ENCODE data around the gene USP37. TPM values are rescaled to one million over a fixed set of nuclear protein-coding genes. Genes with fewer than 3 reads are reported as not detected.

USP37 gene
- total RNA-seq, 1 donor from 2014 or later, result 23.3 TPM

GRCh38 chr2:218401890-218402289 lies 166.3 kb downstream of the USP37 start:
- no peak for DNase-seq (ENCODE audit: extremely low spot score in 2 of 2)
- peak overlapping the region; percentile 99 for H3K27ac ChIP-seq
- H3K4me1 ChIP-seq, result peaks cover 70% of the 10 kb centered on the region
- no peaks in the 10 kb centered on the region for H3K9me3 ChIP-seq
- H3K27me3 ChIP-seq, result no peaks in the 10 kb centered on the region
- H3K36me3 ChIP-seq, result peaks cover 0 to 41% of the 10 kb centered on the region in 2 donors
- H3K4me3 ChIP-seq, result peak overlapping the region; percentile 79 to 90
- TF ChIP-seq CTCF (IDR thresholded peaks at IDR 0.05) (no peak), POLR2A (IDR thresholded peaks at IDR 0.05) (no peak), POLR2AphosphoS5 (IDR thresholded peaks at IDR 0.05; ENCODE audit: insufficient read depth in 1 of 2, low read depth in 1 of 2) (no peak)
- intact Hi-C loops (cut with DNase I), result loop anchor here (2.0 to 10.0 kb wide), 3 partner anchors 69 to 243 kb away; partner anchors contain the start of genes CNOT9 and USP37

- TF ChIP-seq POLR2A (IDR thresholded peaks at IDR 0.05) (no peak), POLR2AphosphoS5 (IDR thresholded peaks at IDR 0.05; ENCODE audit: insufficient read depth in 1 of 2, low read depth in 1 of 2) (no peak), CTCF (IDR thresholded peaks at IDR 0.05) (no peak)
- H3K4me1 ChIP-seq, result peaks cover 70% of the 10 kb centered on the region
- H3K4me3 ChIP-seq, result peak overlapping the region; percentile 79 to 90
- DNase-seq (ENCODE audit: extremely low spot score in 2 of 2), result no peak
- H3K9me3 ChIP-seq, result no peaks in the 10 kb centered on the region
- H3K36me3 ChIP-seq, result peaks cover 0 to 41% of the 10 kb centered on the region in 2 donors
- peak overlapping the region; percentile 99 for H3K27ac ChIP-seq
- no peaks in the 10 kb centered on the region for H3K27me3 ChIP-seq
- intact Hi-C loops (cut with DNase I), result loop anchor here (10.0 kb wide), 2 partner anchors 164 to 244 kb away; partner anchors contain the start of genes CNOT9 and USP37
Observed at GRCh38 chr2:218400930-218401881, 166.9 kb downstream of the USP37 start.

MicroRNAs encoded within 50 kb of the gene (microRNA counts, 767-probe panel; counts per million panel counts)
- 7,307 to 7,474 counts per million in 2 donors for microRNA hsa-miR-26b-5p

Small RNA genes lying within 50 kb of the gene (microRNA-seq; reads per million reads assigned to microRNA genes)
- gene MIR26B (ENCODE audit: borderline number of aligned reads, borderline replicate concordance), result 71,964 reads per million, percentile 98 among the genes with 10 or more reads in this experiment

Small RNA genes lying within 50 kb of the gene (small RNA-seq; reads per million reads assigned to genes)
- gene MIR26B, result 364 reads per million, percentile 98 among the genes with 10 or more reads in this experiment
- gene RNU6-136P, result not detected

Other genes starting within 250 kb of the USP37 start
- gene CATIP, start 211.5 kb downstream of the USP37 start, total RNA-seq, result not detected
- 36.6 TPM for gene SLC11A1, start 186.1 kb downstream of the USP37 start, total RNA-seq
- gene CTDSP1, start 168.5 kb downstream of the USP37 start, total RNA-seq, result 103 TPM
- not detected for gene VIL1, start 149.2 kb downstream of the USP37 start, total RNA-seq
- 46.4 TPM for gene CNOT9, start 488 bp upstream of the USP37 start, total RNA-seq
- gene PLCD4, start 39.5 kb upstream of the USP37 start, total RNA-seq, result 12.0 TPM
- gene ZNF142, start 91.3 kb upstream of the USP37 start, total RNA-seq, result 22.8 TPM
- gene BCS1L, start 91.3 kb upstream of the USP37 start, total RNA-seq, result 28.5 TPM
- 25.5 TPM for gene RNF25, start 103.7 kb upstream of the USP37 start, total RNA-seq
- 59.9 TPM for gene STK36, start 103.7 kb upstream of the USP37 start, total RNA-seq
- 23.3 TPM for gene TTLL4, start 142.5 kb upstream of the USP37 start, total RNA-seq
- 30.0 TPM for gene CYP27A1, start 213.8 kb upstream of the USP37 start, total RNA-seq

All from vagina (tissue), 2 donors.